CD4-positive, alpha-beta T cell treated with Interleukin-6 at 100 ng/mL for 8 hours (primary cell): ENCODE results near the gene STK25.
"Not testable (repeated sequence)": the region's sequence is repeated elsewhere in the genome, so short reads cannot be mapped to it uniquely, and the experiment has no call there.

Experiments
- DNase-seq: peaks from one replicate; pipeline ENCODE4 v3.0.0-alpha.2; 2020; ENCODE audit warnings: mixed read lengths, low spot score

STK25 gene

DNA sequence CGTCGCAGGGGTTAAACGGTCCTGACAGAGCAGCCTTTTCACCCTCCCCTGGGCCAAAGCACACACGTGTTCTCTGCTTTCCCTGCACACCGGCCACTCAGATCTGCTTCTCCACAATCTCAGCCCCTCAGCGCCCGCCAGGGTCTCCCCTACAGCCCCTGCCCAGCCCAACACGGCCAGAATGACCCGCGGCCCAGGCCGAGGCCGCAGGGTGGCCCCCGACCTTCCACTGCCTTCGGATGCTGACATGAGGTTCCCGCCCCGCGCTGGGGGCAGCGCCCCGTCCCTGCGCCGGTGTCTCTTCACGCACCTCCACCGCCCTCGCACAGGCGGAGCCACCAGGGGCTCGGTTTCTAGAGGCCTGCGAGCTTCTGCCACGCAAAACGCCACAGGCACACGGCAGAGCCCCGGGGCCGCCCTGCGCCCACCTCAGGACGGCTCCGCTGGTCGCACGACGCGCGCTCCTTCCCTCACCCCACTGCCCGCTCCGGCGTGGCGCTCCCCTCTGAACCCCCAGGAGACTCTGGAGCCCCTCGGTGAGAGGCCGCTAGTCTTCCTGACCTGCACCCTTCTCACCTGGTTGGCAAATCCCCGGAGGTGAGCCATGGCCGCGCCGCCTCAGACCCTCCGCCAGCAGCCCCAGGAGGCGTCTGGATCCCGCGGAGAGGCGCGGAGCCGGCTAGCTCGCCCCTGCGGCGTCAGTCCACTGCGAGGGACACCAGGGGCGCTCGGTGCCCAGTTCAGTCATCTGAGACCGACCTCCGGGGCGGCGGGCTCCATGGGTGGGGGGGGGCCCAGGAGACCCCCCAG, 749 bp downstream of the STK25 start:
- DNase-seq, result no peak

DNA sequence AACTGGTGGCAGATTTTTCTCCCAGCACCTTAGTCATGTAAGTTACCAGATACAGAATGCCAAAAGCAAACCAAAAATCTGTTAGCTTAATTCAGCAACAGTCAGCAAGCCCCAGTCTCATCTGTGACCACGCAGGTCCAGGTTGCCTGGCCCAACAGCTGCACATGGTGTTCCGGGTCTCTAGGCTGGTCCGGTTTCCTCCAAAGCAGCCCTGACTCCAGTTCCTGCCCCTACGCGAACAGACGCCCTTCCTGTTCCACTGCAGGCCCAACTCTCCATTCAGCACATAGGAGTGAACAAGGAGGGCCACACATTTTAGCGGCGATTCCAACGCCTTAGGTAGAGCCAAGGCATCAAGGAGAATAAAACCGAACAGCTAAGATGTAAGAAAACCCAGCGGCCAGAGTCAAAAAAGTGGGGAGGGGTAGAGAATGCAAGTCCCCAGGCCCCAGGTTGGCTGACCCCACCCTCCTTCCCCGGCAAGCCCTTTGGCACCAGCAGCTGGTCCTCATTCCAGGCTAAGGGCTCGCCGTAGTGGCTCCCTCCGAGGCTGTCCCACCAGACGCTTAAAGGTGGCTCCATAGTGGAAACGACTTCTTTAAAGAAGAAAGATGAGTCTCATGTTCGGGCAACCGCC, 1.5 kb downstream of the STK25 start:
- no peak for DNase-seq

DNA sequence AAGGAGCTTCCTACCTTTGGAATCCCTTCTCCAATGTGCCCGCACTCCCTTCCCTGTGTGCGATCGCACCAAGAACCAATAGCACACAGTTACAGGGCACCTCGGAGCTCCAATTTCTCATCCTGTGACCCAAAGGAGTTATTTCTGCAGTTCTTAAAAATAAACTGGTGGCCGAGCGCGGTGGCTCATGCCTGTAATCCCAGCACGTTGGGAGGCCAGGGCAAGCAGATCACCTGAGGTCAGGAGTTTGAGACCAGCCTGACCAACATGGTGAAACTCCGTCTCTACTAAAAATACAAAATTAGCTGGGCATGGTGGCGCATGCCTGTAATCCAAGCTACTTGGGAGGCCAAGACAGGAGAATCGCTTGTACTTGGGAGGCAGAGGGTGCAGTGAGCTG, 2.1 kb downstream of the STK25 start:
- not testable (repeated sequence) for DNase-seq

DNA sequence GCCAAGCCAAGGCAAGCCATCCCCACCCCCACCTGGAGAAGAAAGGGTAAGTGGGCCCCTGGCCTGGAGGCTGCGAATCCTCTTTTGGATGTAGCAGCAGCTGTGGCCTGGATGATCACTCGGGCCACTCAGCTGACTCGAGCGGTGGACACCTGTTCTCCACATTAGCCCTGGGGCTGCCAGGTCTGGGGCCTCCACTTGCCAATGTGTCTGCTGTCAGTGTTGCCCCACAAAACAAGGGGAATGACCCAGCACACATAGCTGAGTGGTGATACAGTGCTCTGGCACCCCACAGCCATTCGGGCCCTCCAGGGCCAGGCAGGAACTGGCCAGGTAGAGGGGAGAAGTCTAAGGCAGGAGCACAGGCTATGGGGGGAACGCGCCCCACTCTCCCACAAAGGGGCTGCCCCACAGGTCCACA, 2.6 kb downstream of the STK25 start:
- no peak for DNase-seq

DNA sequence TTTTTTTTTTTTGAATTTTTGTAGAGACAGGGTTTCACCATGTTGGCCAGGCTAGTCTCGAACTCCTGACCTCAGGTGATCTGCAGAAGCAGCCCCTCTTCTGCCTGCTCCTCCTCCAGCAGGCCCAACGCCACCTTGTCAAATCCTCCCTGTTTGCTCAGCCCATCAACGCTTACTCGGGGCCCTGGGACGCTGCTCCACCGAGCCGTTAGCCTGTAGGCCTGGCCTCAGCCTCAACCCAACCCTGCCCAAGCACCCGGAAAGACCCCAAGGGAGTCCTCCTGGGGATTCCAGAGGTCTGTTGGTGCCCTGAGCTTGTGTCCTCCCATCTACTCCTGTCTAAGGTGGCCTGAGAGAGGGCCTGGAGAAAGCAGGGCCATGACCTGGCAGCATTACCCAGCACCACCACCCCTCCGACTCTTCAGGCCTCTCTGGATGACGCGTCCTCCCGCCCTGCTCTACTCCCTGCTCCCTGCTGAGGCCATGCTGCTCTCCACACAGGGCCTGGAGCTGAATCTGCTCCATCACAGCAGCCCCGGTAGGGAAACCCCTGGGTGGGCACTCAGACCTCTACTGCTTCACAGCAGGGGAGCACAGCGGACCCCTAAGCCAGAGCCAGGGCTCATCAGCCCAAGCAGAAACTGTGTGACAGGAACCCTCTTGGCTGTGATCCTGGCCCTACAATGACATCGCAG, 3.2 kb downstream of the STK25 start:
- DNase-seq, result no peak

DNA sequence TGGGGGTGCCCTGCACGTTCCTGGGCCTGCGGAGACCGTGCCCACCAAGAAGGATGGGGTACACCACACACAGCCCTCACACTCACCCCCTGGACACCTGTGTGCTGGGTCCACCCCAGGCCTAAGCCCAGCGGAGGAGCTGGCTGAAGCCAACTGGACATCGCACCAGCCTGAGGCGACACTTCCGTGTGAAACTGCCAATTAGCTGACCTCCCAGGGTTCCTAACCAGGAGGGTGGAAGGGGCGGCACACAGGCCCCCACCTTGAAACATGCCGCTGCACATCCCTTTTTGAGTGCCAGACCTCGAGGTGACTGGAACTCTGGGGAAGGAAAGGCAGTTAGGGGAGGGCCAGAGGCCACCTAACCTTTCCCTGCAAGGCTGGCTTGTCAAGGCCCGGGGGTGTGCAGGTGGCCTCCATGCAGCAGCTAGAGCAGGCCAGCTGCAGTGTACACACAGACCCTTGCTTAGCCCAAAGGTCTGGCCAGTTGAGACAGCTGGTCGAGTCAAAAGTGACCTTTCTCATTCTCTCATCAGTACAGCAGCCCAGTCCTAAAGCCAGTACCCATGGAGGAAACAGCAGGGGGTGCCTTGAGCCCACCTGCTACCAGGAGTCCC, 4.5 kb downstream of the STK25 start:
- DNase-seq, result no peak

DNA sequence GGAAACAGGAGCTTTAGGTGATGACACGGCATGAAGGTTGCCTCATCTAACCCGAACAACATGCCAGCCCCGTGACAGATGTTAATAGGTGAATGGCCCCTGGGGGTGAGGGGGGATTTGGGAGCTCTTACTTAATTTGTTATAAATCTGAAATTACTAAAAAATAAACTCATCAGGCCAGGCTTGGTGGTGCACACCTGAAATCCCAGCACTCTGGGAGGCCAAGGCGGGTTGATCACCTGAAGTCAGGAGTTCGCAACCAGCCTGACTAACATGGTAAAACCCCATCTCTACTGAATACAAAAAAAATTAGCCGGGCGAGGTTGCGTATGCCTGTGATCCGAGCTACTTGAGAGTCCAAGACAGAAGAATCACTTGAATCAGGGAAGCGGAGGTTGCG, 6.1 kb downstream of the STK25 start:
- no peak for DNase-seq

DNA sequence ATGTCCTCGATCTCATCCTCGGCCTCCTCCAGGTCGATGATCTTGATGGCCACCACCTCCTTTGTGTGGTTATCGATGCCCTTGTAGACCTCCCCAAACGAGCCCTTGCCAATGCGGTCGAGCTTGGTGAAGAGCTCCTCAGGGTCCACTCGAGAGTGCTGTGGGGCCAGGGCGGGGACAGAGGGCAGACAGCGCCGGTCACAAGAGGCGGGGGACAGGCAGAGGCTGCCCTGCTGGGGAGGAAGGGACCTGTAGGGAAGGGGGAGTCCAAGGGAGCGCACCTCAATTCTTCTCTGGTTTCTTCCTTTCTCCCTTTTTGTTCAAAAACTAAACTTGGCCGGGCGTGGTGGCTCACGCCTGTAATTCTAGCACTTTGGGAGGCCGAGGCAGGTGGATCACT, 6.8 kb downstream of the STK25 start:
- no peak for DNase-seq

DNA sequence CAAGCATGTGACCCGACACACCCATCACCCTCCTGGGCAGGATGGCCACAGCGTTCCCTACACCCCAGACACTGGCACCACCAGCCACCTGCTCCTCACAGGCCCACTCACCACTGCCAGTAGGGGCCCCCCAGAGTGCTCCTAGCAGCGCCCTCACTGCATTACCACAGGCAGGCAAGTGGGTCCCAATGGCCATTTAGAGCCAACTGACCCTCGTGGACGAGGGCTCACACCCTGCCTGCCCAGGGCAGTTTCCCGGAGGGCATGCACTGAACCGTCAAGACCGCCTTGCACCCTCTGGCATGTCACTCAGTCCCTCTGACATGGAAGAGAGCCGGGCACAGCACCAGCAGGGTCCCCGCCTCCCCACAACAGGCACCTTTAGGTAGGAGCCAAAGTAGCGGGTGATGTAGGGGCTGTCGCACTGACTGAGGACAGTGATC, 7.3 kb downstream of the STK25 start:
- DNase-seq, result no peak

DNA sequence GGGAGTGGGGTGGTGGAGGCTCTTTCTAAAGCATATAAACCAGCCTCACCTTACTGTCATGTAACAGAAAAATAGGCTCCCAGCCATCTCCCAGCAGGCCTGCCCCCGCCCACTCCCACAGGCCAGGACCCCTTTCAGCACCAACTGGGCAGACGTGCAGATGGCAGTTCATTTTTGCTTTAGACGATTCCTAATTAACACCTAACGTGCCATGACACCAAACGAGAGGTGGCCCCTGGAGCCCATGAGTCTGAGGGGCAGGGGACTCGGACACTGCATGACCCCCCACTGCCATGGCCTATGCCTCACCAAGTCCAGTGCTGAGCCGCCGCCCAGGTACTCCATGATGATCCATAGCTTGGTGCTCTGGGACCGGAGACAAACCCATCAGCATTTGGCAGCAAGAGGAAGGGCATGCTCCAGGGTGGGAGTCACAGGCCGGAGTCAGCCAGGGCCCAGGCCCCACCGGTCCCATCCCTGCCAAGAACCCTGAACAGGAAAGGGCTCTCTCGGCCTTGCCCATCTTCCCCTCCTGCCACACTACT, 7.9 kb downstream of the STK25 start:
- no peak for DNase-seq

DNA sequence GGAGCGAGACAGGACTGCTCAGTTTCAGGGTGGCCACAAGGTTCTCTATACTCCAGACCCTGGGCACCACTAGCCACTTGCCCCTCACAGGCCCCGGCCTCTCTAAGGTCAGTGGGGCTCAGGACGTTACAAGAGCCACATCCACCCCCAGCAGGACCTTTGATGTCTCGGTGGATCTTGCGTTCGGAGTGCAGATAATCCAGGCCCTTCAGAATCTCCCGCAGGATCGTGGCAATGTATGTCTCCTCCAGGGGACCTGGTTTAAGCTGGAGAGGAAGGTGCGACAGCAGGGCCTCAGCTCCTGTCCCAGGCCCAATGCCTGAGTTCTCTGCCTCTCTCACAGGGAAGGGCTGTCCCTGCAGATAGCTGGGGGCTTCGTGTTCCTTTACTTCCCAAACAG, 8.4 kb downstream of the STK25 start:
- no peak for DNase-seq

DNA sequence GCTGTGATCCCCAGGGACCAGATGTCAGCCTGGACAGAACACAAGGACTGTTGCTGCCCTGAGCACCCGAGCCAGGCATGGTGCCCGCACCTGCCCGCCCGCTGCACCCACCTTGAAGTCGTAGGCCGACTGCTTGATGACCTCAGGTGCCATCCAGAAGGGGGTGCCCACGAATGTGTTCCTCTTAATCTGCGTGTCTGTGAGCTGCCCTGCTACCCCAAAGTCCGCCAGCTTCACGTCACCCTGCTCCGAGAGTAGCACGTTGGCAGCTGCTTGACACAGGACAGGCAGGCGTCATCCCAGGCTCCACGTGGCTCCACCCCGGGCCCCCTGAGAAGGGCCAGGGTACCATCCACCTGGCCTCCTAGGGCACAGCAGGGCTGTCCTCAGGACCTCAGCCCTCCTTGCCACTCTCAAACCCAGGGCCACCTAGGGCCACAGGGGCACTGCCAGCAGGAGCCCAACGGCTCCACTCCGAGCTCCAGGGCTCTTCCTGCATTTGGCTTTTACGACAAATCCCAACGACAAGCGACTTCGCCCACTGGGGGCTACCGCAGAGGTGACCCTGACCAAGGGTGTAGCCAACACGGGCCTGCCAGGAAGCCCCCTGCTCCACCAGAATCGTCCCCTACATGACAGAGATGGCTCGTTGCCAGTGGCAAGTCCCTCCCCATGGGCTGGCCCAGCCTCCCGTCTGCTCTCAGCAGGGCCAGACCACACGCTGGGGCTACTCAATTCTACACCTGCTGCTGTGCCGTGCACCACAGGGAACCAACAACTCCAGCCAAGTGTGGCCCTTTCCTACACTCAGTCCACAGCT, 9.0 kb downstream of the STK25 start:
- DNase-seq, result no peak

DNA sequence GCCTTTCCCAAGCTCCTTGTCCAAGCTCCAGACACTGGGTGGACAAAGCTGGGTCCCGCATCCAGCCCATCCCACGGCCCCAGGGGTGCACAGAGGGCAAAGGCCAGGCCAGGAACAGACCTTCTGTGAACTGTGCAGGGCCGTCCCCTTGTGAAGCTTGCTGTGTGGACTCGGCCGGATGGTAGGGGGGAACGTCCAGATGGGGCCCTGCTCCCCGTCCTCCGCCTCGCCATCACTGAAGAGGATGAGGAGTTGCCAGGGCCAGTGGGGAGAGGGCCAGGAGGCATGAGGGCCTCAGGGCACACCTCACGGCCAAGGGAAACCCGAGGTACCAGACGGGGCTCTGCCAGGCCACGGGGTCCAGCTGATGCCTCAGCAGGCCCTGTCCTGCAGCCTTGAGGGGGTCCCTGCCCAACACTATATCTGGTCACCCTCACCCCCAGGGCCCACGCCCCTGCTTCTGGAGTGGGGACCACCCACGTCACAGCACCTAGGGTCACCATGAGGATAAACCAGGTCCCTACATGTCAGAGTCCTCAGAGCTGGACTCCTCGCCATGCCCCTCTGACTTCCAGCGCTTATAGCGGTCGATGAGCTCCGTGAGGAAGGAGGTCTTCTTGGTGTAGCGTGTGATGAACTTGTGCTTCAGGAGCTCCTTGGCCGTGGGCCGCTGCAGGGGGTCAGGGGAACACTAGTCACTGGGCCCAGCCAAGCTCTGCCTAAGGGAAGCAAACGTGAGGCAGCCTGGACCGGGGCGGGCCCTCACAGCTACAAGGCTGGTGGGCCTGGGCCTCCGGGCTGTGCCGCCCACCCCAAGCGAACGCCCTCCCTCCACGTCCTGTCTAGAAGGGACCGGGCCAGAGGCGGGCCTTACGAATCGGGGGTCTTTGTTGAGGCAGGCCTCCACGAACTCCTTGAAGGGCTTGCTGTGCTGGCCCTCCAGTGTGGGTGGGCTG, 10.0 kb downstream of the STK25 start:
- DNase-seq, result no peak

DNA sequence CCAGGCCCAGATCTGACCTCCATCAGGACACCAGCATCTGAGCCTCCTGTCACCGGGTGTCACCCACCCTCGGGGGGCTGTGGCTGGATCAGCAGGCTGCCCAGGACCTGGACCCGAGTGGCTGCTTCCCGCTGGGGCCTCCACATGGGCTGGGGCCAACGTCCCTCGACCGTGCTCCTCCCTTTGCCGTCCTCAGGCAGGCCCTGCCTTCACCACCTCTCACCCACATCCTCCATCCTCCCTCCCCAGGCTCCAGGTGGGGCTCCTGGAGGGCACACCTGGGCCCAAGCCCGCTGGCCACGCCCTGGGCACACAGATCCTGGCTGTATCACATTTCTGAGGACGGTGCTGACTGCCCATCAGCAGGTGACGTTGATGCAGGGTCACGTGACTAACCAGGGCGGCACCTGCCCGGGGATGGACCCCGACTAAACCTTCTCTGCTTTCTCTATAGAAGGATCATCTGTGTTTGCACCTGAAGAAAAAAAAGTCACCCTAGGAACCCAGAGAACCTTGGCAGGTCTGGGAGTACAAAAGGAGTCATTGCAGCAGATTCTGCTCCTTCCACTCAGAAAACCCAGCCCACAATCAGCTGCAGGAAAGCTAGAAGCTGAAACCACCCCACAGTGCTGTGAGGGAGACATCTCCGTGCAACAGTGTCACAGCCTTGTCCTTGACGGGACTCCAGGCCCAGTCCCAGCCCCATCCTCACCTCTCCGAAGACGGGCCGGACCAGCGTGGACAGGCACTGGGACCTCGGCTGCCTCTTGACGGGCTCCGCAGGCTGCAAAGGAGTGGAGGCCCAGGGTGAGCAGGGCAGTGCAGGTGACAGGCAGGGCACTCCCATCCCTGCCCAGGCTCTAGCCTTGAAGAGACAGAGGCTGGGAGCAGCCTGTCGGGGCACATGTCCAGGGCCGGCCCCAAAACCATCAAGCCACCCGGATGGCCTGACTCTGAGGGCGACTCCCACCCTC, 11.2 kb downstream of the STK25 start:
- no peak for DNase-seq

DNA sequence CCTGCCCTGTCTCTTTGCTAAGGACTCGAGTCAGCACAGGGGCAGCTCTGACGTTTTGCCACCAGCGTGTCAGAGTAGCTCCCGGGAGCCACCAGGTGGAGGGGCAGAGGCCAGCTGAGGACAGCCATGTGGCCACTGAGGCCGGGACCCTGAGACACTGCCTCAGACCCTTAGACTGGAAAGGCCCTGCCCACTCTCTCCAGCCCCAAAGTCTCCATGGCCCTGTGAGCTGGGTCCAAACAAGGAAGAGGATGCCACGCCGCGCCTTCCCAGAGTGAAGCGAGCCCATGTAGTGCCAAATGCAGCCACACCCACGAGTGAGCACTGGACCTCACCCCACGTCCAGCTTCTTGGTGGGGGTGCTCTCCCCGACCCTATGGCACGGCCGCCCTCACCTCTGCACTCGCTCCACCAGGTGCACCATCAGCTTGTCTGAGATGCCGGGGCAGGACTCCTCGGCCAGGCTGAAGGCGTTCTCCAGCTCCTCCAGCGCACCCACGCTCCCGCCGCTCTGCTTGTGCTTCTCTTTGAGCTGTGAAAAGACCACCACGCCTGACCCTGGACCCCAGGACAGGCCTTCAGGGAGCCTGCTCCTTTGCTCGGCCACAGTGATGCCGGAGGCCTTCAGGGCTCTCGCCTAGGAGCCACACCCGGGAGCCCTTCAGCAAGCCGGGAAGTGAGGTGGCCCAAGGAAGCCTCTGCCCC, 12.2 kb downstream of the STK25 start:
- no peak for DNase-seq

DNA sequence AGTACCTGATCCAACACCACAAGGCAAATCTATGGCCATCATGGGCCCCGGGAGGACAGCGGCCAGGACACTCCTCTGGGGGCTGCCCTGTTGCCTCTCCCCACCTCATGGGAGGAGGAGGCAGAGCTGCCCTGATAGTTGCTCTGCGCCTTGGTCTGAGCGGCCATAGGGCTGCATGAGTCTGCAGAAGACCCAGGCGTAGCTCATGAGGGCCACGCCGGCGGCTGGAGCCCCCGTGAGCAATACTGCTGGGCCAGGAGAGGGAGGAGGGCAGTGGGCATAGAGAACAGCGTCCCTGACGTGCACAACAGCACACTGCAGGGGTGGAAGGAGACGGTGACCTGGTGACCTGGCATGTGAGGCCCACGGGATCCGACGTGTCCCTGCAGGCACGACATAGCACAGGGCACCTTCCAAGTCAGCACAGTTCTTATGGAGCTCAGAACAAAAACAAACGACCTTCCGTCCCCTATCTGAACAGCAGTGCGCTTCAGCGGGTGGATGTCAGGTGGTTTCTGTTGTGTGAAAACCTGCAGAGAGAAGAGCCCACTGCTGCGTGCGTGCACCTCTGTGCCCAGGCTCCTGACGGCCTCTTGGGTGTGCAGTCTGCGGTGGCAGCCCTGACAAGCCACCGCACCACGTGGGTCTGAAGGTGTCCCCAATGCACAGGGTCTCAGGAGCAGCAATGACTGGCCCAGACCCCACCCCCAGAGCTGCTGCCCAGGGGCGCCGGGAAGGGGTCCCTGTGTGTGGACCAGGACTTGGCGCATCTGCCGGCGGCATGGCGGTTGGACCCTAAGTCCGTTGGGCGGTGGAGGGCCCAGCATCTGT, 13.0 kb downstream of the STK25 start:
- no peak for DNase-seq

DNA sequence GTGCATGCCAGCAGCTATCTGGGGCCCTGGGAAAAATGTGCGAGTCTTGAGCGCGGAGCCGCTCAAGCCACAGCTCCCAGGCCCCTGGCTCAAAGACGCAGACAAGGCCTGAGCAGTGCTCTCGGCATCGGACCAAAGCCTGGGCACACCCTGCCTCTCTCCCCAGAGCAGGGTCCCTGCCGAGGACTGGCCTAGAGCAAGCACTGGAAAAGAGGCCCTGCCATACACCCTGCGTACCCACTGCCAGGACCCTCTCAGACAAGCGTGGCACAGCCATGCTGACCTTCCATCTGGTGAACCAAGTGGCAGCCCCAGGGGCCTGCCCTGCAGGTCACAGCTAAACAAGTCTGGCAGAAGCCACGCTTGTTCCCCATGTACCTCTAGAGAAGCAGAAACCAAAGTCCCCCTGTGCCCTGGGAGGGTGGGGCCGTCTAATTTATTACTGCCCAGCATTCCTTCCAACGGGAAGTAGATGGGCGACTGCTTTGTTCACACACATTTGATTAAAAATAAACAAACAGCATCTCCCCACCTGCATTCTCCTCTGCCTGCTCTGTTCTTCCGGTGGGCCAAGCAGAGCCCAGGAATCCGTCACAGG, 14.0 kb downstream of the STK25 start:
- no peak for DNase-seq
